Stimulated activated CD4-positive, alpha-beta T cell treated with anti-CD3 and anti-CD28 coated beads, TNF-alpha, amount 100 ng/mL, for 24 hours (primary cell): ENCODE data around the gene REEP6.

ENCODE experiments used
- DNase-seq, 3 experiments: peaks; one replicate each; pipeline ENCODE4 v3.0.0-alpha.2; 2020; ENCODE audit warnings: low read depth in 3 of 3

Gene REEP6

DNA sequence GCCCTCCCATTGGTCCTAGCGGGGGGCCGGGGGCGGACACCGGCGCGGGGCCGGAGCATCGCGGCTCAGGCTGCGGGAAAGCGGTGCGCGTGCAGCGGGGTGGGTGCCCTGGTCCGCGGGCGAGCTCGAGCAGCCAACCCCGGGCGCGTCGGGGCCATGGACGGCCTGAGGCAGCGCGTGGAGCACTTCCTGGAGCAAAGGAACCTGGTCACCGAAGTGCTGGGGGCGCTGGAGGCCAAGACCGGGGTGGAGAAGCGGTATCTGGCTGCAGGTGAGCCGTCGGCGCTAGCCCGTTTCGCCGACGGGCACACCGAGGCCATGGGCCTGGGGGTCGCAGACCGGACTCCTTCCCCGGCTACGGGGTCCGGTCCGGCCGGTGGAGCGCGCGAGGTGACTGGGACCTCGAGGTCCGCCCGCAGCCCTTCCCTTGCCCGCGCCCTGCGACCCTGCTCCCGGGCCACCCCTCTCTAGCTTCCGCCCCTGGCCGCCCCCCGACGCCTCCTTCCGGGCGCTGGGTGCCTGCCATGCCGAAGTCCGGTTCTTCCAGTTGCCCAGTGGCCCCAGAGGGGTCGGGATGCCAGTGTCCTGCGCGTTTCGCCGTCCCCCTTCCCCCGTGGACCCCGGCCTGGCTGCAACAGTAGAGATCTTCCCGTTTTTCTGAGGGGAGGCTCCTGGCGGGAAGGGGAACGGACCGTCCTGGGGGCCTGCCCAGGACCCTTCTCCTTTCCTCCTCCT, at the start of gene REEP6:
REEP6 (plus strand) TSS at position 68 of the 735 bp plus-strand sequence; CDS start at position 157, 89 bp downstream.
- no peak for DNase-seq

DNA sequence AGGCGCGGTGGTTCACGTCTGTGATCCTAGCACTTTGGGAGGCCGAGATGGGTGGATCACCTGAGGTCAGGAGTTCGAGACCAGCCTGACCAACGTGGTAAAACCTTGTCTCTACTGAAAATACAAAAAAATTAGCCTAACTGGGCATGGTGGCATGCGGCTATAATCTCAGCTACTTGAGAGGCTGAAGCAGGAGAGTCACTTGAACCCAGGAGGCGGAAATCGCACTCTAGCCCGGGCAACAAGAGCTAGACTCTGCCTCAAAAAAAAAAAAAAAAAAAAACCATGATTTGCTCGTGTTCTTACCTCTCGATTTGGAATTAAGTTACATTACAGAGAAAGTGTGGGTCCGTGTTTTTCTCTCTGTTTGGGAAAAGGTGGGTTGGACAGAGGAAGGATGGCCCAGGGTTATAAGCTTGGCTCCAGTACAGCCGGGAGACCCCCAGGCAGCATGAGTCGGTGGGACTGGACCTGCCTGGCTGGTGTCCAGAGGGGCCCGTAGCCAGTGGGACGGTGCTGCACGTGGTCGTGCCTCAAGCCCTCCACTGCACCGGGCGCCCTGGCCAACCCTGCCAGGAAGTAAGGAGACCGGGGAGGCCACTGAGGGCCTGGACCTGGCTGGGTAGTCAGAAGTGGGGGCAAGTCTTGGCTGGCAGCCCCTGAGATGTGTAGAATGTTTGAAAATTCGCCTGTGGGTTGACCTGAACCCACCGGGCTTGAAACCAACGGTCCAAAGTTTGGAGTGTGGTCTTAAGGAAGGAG, 49.1 kb upstream of the REEP6 start:
- no peak for DNase-seq

DNA sequence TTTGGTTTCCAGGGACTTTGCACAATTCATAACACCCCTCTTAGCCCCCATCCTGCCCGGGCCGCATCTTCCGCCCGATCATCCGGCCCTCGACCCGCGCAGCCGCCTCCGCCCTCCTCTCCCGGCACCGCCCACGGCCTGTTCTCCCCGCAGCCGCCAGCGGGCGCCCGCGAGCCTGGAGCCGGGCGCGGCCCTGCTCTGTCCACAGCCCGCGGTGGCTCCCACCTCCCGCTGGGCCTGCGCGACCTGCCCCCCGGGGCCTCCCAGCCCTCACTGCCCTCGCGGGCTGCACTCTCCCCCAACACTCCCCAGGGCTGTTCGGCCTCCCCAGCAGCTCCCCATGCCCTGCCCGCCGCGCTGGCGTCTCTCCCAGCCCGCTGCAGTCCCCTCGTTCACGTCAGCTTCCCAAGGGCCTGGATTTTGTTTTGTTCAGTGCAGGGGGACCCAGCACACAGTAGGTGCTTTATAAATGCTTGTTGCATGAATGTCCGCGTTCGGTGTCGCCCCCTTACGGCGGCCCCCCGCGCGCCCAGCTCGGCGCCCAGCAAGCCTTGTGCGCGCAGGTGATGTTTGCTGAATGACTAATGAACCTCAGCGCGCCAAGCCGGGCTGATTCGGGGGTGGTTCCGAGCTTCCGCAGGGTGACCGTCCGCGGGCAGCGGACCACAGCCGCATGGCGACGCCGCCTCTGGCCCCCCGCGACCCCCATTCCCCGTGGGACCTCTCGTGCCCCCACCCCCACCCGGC, 45.6 kb upstream of the REEP6 start:
- peak; percentile 56 to 78 (median 57) for DNase-seq

DNA sequence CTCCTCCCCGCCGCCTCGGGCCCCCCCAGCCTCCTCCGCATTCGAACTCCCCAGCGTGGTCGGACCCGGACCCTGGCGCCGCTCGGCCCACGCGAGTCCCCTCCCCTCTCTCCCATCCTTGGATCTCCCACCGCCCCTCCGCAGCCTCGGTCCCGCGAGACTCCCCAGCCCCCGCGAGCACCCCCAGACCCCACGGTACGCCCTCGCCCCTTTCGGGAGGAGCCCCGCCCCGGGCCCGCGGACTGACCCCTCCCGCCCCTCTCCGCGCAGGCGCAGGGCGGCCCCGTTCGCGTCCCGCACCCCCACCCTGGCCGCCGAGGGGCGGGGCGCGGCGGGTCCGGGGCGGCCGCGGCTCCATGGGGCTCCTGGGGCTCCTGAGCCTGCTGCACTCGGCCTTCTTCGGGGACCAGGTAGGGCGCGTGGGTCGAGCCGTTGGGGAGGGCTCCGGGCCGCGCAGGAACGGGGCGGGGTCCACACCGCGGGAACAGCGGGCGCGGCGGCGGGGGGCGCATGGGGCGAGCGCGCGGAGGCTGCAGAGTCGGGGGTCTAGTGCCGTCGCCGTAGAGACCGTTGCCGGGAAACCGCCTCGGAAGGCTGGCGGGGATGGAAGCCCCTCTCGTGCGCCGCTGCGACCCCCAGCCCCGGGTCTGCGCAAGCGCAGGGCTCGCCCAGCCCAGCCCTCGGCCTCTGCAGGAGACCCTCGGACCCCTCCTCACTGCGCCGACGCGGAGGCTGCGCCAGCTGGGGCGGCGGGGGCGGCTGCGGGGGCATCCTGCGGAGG, 44.9 kb upstream of the REEP6 start:
- DNase-seq: no peak

DNA sequence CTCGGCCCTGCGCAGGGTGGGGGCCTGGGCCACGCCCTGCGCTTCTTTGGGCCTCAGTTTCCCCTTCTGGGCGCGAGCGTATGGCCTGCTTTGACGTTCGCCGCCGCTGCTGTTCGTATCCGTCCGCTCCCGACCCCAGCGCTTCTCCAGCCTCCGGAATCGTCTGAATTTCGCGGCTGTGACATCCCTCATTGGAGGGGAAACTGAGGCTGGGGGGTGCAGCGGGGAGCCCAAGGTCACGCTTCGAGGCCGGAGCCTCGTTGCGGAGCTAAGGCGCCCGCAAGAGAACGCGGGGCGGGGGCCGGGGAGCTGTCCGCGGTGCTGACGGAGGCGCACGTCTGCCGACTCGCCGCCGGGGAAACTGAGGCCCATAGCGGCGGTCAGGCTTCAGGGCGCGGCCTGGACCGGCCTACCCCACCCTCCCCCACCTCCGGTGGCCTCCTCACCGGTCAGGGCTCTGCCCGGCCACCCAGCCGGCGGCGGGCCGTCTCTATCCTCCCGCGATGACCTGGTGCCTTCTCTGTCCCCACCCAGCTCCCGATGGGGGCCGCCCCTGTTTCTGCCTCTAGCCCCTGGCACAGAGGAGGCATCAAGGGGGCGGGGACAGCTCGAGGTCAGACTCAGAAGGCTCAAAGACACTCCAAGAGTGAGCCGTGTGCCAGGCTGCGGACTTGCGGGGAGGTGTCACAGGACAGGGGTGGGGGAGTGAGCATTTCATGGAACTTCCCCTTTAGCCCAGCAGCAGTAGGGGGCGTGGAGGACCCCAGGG, 44.1 kb upstream of the REEP6 start:
- DNase-seq: no peak

DNA sequence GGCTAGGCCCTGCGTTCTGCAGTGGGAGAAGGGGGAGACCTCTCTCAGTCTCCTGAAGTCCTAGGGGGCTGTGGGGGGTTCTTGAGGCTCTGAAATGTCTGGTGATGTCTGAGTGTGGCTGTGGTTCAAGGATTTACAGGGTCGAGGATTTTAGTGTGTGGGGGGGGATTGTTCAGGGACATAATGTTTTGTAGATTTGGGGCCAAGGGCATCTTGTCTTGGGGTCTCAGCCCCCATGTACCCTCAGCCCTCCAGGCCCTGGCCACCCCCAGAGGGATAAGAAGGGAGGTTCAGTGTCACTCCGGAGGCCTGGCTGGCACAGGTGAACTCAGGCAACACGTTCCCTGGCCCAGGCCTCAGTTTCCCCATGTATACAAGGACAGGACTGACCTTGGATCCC, 43.5 kb upstream of the REEP6 start:
- DNase-seq: no peak

DNA sequence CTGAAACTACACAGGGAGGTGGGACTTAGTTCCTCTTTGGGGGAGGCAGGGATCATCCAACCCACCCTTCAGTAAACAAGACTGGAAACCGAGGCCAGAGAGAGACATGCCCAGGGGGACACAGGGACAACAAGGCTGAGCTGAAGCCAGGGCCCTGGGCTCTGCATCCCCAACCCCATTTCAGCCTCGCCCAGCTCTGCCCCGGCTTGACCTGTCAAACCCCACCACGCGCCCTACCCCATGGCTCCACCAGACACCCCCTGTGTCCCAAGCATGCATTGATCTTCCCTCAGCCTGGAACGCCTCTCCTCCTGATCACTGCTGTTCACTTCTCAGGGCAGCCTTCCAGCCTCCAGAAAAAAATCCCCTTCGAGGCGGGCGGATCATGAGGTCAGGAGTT, 43.0 kb upstream of the REEP6 start:
- no peak for DNase-seq

DNA sequence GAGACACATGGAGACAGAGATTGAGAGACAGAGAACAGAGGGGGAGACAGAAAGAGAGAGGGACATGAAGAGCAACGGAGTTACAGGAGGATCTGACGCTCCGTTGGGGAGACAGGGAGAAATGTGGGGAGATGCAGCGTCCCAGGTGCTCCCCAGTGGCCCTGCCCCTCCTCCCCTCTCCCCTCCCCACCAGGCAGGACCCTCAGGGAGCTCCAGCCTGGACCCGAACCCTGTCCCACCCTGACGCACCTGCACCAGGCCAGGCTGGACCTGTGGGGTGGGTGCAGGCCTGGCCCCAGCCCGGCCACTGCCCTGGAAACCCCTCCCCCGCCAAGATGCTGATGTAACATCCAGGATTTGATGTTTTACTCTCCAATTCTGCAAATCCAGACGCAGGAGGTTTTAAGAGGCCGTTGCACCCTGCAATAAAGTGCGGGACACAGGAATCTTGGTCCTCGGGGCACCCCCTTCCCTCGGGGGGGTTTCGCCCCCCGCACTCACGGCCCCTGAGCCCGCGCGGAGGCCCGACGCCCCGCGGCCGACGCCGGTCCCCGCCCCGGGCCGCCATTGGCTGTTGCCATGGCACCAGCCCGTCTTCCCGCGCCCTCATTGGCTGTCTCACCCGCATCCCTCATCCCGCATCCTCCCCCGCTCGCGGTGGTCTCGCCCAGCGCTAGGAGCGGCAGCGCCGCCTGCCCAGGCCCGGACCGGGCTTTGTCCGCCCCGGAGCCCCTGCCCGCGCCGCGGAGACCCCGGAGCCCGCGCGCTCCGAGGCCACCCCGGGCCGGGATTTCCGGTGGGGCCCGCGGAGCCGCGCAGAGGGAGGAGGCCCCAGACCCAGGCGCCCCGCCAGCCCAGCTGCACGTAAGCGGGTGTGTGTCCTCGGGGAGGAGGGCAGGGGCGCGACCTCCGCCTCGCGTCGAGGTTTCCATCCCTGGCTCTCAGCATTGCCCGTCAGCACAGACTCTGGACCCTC, 41.2 kb upstream of the REEP6 start, which contains the start of gene APC2:
APC2 (plus strand) TSS at position 655 of the 976 bp plus-strand sequence. CDS start 2,881 bp downstream, outside the sequence.
- DNase-seq: no peak

DNA sequence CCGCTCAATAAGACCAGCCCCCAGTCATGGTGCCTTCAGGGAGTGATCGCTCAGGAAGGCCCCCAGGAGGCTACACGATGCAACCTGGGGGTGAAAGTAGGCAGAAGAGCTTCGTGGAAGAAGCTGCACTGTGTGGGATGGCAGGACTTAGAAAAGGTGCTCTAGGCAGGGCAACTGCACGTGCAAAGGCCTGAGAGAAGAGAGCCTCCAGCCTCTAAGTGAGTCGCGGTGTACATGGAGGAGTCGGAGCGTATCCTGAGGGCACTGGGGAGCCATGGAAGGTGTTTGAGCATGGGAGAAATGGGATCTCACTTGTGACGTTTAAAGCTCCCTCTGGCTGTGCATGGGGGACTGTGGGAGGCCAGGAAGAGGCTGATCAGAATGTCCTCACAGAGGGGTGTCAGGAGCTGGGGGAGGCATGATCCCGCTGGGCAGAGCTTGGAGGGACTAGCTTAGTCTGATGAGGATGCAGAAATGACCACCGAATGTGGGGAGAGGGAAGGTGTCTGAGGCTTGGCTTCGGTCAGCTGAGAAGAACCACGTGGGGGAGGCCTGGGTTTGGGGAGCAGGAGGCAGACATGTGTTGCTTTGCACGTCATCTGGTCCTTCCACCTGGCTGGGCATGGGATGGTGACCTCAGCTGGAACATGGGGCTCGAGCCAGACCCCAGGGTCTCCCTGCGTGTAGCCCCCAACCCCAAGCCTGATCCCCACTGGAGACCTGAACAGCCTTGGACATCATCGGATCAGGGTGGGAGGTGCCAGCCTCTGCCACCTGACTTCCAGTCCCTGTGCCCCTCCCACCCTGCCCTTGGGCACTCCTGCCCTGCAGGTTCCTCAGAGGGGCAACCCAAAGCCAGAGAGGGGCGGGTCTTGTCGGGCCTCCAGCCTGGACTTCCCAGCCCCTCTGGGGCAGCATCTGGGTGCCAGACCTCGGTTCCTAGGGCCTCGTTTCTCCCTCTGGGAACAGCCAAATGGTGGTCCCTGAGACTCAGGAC, 39.9 kb upstream of the REEP6 start:
- no peak for DNase-seq

DNA sequence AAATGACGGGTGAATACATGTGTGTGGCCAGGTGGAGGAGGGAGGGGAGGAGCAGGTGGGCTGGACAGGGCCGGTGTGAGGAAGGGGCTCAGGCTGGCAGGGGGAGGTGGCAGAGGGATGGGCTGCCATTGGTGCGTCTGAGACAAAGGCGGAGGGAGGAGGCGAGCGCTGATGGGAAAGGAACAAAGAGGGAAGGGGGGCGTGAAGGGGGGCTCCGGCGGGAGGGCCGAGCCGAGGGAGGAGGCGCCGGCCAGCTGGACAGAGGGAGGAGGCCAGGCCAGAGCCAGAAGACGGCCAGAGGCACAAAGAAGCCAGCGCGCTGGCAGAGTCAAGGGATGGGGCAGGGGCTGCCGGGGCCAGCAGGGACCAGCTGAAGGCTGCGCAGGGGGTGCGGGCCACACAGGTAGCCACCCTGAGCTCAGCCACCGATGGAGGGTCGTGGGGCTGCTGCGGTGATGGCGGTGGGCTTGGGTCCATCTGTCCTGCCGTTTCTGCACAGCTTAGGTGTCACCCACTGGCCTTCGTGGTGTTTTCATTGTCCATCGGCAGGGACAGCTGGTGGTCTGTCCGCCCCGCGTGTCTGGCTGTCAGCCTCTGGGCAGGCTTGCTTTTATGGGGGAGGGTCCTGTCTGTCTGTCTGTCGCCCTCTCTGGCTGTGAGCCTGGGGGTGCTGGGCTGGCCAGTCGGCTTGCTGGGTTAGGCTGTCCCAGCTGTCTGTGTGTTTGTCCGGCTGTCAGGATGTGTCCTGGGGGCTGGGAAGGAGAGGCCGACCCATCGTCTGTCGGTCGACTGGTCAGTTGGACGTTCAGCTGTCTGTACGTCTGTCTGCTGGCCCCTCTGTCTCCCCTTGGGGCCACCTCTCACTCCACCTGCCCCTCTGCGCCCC, 38.8 kb upstream of the REEP6 start:
- DNase-seq: no peak

DNA sequence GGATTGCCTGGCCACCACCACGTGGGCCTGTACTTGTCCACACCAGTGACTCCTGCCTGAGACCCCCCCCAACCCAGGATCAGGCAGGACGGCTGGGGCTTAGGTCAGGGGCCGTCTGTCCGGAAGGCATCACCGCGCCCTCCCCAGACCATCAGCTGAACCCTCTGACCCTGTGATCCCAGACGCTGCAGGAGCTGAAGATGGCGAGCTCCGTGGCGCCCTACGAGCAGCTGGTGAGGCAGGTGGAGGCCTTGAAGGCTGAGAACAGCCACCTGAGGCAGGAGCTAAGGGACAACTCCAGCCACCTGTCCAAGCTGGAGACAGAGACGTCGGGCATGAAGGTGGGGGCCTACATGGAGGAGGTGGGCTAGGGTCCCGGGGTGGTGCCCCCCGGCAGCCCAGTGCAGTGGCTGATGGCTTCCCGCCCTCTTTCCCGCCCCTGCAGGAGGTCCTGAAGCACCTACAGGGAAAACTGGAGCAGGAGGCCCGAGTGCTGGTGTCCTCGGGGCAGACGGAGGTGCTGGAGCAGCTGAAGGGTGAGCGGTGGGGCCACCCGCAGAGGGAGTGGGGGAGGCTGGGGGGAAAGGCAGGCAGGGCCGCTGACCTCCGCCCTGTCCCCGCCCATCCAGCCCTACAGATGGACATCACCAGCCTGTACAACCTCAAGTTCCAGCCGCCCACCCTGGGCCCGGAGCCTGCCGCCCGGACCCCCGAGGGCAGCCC, 38.0 kb upstream of the REEP6 start:
- no peak for DNase-seq

DNA sequence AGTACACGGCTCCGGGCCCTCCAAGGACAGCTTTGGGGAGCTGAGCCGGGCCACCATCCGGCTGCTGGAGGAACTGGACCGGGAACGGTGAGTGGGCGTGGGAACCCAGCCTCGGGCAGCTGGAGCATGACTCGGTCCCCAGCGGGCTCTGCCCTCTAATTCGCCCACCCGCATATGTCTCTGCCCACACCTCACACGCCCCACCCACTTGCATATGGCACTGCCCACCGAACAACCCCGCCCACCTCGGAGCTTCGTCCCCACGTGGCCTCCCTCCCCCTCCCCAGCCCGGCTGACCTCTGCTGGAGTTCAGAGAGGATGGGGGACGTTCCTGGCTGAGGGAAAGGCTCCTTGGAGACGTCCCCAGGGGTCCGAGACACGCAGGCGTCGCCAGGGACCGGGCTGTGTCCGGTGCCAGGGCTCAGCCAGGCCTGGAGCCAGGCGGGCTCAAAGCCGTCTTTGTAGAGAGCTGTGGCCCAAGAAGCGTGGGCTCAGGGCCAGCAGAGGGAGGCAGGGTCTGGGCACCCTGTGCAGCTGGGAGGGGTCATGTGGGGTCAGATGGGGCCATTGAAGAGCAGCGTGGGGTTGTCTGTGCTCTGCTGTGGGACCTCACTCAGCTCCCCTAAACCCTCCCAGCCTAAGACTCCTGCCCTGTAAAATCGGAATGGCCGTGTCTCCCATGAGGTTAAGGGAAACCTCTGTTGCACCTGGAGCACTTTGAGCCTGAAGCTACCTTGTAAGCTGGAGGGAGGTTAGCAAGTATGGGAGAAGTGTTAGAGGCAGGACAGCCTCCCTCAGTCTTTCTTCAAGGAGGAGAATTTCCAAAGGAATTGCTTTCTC, 37.2 kb upstream of the REEP6 start:
- DNase-seq: no peak

DNA sequence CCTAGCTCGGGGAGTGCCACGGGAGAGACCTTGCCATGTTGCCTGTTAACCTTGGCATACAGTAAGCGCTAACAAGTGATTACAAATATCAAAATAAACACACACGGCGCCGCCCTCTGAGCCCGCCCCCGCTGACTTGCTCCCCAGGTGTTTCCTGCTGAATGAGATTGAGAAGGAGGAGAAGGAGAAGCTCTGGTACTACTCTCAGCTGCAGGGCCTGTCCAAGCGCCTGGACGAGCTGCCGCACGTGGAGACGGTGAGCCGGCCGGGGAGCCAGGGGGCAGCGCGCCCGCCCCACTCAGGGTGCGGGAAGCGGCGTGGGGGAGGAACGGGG, 36.0 kb upstream of the REEP6 start:
- DNase-seq: no peak

DNA sequence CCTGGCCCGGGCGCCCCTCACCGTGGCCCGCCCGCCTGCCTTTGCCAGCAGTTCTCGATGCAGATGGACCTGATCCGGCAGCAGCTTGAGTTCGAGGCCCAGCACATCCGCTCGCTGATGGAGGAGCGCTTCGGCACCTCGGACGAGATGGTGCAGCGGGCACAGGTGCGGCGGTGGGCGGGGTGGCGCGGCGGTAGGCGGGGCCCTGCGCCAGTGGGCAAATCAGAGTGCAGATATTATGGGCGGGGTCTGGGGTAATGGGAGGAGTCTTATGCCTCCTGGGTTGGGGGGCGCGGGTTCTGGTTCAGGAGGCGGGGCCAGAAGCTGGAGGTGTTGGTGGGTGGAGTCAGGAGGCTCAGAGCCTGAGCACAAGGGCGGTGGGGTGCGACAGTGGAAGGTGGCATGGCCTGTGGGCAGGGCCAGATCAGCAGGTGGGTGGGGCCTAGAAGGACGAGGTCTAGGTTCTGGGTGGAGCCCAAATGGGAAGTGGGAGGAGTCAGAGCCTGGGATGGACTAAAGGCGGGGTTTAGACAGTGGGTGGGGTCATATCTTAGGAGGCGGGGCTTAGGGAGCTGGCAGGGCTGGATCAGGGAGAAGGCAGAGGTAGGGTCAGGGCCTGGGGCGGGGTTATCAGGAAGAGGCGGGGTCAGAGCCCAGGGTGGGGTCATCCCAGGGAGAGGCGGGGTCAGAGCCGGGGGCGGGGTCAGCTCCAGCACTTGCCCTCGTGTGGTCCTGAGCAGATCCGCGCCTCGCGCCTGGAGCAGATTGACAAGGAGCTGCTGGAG, 35.5 kb upstream of the REEP6 start:
- DNase-seq: peak in 1 of 3 experiments; percentile 64
